HL-60 (cell line): ENCODE results near the gene ZNRF3.

Experiments used
- DNase-seq, 2 experiments: peaks; one replicate each; pipeline ENCODE4 v3.0.0-alpha.2; 2010 to 2020; ENCODE audit warnings: low read depth in 1 of 2, low spot score in 1 of 2
- H3K27ac ChIP-seq: fragments of 250-450 bp; sonication (Bioruptor Pico); replicated peaks from 2 replicates; pipeline ENCODE4 v1.5.1; 2020; ENCODE audit warnings: mild to moderate bottlenecking, moderate library complexity
- H3K27me3 ChIP-seq: fragments of 250-450 bp; sonication (Bioruptor Pico); 2 replicates; pipeline ENCODE4 v1.5.1; 2021; ENCODE audit warnings: mild to moderate bottlenecking, moderate library complexity; ENCODE audit not compliant: insufficient read depth, poor library complexity, severe bottlenecking
- H3K4me3 ChIP-seq: replicated peaks from 2 replicates; pipeline ENCODE4 v1.5.1; 2011; ENCODE audit warnings: mild to moderate bottlenecking, control low read depth, low read length; ENCODE audit not compliant: insufficient read depth
- GABPA ChIP-seq: IDR thresholded peaks from 2 replicates; pipeline ENCODE4 v1.6.1; 2012; ENCODE audit warnings: low read depth
- POLR2AphosphoS5 ChIP-seq: IDR thresholded peaks from 2 replicates; pipeline ENCODE4 v1.6.1; 2012; ENCODE audit warnings: low read depth
- SPI1 ChIP-seq: IDR thresholded peaks from 2 replicates; pipeline ENCODE4 v1.6.1; 2012; ENCODE audit warnings: low read depth, mild to moderate bottlenecking, borderline replicate concordance
- TF ChIP-seq, protein P1 (sequence below): IDR thresholded peaks from one replicate; pipeline ENCODE4 v1.5.1; 2011; ENCODE audit warnings: low read length, control low read depth, inconsistent platforms; ENCODE audit not compliant: insufficient read depth
- TF ChIP-seq, protein P2 (sequence below): IDR thresholded peaks from 2 replicates; pipeline ENCODE4 v1.6.1; 2012; ENCODE audit warnings: low read depth; ENCODE audit not compliant: insufficient replicate concordance

ZNRF3 gene

DNA sequence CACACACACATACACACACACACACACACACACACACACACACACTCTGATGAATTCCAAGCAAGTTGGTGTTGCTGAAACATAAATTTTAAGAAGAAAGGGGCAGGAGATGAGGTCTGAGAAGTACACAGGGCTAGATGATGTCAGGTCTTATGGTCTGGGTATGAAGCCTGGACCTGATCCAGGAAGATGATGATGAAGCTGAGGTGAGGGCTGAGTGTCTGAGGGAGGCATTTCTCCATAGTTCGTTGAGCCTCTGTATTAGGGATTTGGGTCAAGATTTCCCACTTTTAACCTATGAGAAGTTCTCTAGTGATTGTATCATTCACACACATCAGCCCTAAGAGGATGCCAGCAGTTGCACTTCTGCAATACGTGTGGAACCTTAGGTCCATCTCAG, 222.1 kb downstream of the ZNRF3 start:
- TF ChIP-seq POLR2AphosphoS5 (no peak), SPI1 (no peak), GABPA (no peak)
- TF ChIP-seq, protein P1, sequence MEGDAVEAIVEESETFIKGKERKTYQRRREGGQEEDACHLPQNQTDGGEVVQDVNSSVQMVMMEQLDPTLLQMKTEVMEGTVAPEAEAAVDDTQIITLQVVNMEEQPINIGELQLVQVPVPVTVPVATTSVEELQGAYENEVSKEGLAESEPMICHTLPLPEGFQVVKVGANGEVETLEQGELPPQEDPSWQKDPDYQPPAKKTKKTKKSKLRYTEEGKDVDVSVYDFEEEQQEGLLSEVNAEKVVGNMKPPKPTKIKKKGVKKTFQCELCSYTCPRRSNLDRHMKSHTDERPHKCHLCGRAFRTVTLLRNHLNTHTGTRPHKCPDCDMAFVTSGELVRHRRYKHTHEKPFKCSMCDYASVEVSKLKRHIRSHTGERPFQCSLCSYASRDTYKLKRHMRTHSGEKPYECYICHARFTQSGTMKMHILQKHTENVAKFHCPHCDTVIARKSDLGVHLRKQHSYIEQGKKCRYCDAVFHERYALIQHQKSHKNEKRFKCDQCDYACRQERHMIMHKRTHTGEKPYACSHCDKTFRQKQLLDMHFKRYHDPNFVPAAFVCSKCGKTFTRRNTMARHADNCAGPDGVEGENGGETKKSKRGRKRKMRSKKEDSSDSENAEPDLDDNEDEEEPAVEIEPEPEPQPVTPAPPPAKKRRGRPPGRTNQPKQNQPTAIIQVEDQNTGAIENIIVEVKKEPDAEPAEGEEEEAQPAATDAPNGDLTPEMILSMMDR = no peak
- TF ChIP-seq, protein P2, sequence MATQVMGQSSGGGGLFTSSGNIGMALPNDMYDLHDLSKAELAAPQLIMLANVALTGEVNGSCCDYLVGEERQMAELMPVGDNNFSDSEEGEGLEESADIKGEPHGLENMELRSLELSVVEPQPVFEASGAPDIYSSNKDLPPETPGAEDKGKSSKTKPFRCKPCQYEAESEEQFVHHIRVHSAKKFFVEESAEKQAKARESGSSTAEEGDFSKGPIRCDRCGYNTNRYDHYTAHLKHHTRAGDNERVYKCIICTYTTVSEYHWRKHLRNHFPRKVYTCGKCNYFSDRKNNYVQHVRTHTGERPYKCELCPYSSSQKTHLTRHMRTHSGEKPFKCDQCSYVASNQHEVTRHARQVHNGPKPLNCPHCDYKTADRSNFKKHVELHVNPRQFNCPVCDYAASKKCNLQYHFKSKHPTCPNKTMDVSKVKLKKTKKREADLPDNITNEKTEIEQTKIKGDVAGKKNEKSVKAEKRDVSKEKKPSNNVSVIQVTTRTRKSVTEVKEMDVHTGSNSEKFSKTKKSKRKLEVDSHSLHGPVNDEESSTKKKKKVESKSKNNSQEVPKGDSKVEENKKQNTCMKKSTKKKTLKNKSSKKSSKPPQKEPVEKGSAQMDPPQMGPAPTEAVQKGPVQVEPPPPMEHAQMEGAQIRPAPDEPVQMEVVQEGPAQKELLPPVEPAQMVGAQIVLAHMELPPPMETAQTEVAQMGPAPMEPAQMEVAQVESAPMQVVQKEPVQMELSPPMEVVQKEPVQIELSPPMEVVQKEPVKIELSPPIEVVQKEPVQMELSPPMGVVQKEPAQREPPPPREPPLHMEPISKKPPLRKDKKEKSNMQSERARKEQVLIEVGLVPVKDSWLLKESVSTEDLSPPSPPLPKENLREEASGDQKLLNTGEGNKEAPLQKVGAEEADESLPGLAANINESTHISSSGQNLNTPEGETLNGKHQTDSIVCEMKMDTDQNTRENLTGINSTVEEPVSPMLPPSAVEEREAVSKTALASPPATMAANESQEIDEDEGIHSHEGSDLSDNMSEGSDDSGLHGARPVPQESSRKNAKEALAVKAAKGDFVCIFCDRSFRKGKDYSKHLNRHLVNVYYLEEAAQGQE = no peak
- Histone ChIP-seq H3K27ac (no peak overlapping the region), H3K4me3 (no peak overlapping the region), H3K27me3 (no peaks in the 10 kb centered on the region)
- no peak for DNase-seq

DNA sequence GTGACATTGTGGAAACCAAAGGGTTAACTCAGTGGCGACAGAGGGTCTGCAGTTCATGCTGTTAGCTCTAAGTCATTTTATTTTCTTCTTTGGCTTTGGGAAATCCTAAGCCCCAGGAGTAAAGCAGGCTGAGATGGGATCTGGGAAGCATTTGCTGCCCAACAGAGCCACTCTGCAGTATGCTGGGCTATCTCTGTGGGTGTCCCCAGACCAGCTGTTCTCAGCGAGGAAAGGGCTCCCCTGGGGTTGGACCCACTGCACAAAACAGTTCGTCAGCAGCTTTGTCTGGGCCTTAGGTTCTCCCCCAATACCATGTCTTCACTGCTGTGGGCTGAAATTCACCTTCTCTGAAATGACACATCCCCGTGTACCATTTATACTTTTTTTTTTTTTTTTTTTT, 223.5 kb downstream of the ZNRF3 start:
- Histone ChIP-seq H3K27ac (no peak overlapping the region), H3K27me3 (no peaks in the 10 kb centered on the region), H3K4me3 (no peak overlapping the region)
- TF ChIP-seq GABPA = no peak
- TF ChIP-seq, protein P1 = no peak
- TF ChIP-seq POLR2AphosphoS5 = no peak
- TF ChIP-seq, protein P2 = no peak
- no peak for TF ChIP-seq SPI1
- no peak for DNase-seq
